Tibial nerve (tissue), 4 donors: ENCODE measurements around the gene GYG2. TPM values are rescaled to one million over a fixed set of nuclear protein-coding genes. Genes with fewer than 3 reads are reported as not detected.

ENCODE experiments used
- DNase-seq, 2 donors: peaks; one replicate each; pipeline ENCODE4 v3.0.0-alpha.2; 2019; ENCODE audit warnings: low spot score in 2 of 2
- H3K27ac ChIP-seq, 4 donors: fragments of 200-600 bp; sonication (generic) in 3 of 4; one replicate each; pipeline ENCODE4 v1.5.1; 2017 to 2019; ENCODE audit warnings: mild to moderate bottlenecking in 1 of 4
- H3K27me3 ChIP-seq, 2 donors: fragments of 200-600 bp; sonication (generic) in 1 of 2; one replicate each; pipeline versions ENCODE4 v1.5.1 to v1.6.0; 2017 to 2019
- H3K36me3 ChIP-seq, 3 donors: fragments of 200-600 bp; sonication (generic); one replicate each; pipeline ENCODE4 v1.5.1; 2018 to 2019
- H3K4me1 ChIP-seq, 4 donors: fragments of 200-600 bp; sonication (generic) in 3 of 4; one replicate each; pipeline ENCODE4 v1.5.1; 2017 to 2019
- H3K4me3 ChIP-seq, 4 donors: fragments of 200-600 bp; sonication (generic) in 3 of 4; one replicate each; pipeline ENCODE4 v1.5.1; 2017 to 2019; ENCODE audit warnings: mild to moderate bottlenecking in 1 of 4, moderate library complexity in 1 of 4
- H3K9me3 ChIP-seq, 4 donors: fragments of 200-600 bp; sonication (generic) in 3 of 4; one replicate each; pipeline ENCODE4 v1.5.1; 2017 to 2019
- EP300 ChIP-seq, 2 donors: sonication (generic); formaldehyde crosslinking; IDR thresholded peaks; one replicate each; pipeline ENCODE4 v1.6.1; 2017; ENCODE audit warnings: antibody characterized with exemption in 2 of 2, mild to moderate bottlenecking in 1 of 2
- POLR2A ChIP-seq, 2 donors: fragments of 450-650 bp; IDR thresholded peaks; one replicate each; pipeline ENCODE4 v1.6.1; 2017; ENCODE audit warnings: antibody characterized with exemption in 2 of 2, mild to moderate bottlenecking in 2 of 2, moderate library complexity in 2 of 2
- WGBS, 2 donors: methylation state at CpG; one replicate each; pipeline ENCODE4 v1.1.5; 2018; 5-methylcytosine and 5-hydroxymethylcytosine counted together
- total RNA-seq, 4 donors: library from RNA; depleted of rRNA; stranded (reverse); fragments of >200 nt; gene quantifications; one replicate each; pipeline ENCODE4 v1.1.0, GENCODE V29; 2016
- TF ChIP-seq, protein P1 (sequence below), 5 experiments: fragments of 200-600 bp in 3 of 5; fragments of 450-650 bp in 2 of 5; sonication (generic) in 3 of 5; IDR thresholded peaks; one replicate each; pipeline ENCODE4 v1.5.1; 2016 to 2019; ENCODE audit warnings: antibody characterized with exemption in 5 of 5, mild to moderate bottlenecking in 3 of 5, moderate library complexity in 2 of 5

GYG2 gene
- total RNA-seq, 4 donors from 2014 or later: 4.1 to 50.4 (median 22.3) TPM

DNA sequence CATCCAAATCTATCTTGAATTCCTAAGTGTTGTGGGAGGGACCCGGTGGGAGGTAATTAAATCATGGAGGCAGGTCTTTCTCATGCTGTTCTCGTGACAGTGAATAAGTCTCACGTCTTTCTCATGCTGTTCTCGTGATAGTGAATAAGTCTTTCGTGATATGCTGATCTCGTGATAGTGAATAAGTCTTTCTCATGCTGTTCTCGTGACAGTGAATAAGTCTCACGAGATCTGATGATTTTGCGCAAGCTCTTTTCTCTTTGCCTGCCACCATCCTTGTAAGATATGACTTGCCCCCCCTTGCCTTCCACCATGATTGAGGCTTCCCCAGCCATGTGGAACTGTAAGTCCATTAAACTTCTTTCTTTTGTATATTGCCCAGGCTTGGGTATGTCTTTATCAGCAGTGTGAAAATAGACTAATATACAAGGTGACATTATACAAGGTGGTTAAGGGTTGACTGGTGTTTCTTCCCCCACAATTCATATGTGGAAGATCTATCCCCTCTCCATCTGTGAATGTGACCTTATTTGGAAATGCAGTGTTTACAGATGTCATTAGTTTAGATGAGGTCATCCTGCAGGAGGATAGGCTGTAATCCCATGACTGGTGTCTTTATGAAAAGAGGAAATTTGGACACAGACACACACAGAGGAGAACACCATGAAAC lies 72.8 kb downstream of the GYG2 start:
- Histone ChIP-seq H3K27me3 (peaks cover 0 to 16% of the 10 kb centered on the region in 2 donors), H3K27ac (no peak overlapping the region), H3K36me3 (peaks cover 0 to 16% (median 0%) of the 10 kb centered on the region in 3 donors), H3K4me1 (no peaks in the 10 kb centered on the region), H3K9me3 (peaks cover 0 to 8% (median 2%) of the 10 kb centered on the region in 4 donors), H3K4me3 (no peak overlapping the region)
- WGBS, 2 donors: 83 to 89% methylated on average over 9 of the region's 9 CpGs
- no peak for DNase-seq
- TF ChIP-seq EP300 (IDR thresholded peaks at IDR 0.05): no peak
- TF ChIP-seq, protein P1, sequence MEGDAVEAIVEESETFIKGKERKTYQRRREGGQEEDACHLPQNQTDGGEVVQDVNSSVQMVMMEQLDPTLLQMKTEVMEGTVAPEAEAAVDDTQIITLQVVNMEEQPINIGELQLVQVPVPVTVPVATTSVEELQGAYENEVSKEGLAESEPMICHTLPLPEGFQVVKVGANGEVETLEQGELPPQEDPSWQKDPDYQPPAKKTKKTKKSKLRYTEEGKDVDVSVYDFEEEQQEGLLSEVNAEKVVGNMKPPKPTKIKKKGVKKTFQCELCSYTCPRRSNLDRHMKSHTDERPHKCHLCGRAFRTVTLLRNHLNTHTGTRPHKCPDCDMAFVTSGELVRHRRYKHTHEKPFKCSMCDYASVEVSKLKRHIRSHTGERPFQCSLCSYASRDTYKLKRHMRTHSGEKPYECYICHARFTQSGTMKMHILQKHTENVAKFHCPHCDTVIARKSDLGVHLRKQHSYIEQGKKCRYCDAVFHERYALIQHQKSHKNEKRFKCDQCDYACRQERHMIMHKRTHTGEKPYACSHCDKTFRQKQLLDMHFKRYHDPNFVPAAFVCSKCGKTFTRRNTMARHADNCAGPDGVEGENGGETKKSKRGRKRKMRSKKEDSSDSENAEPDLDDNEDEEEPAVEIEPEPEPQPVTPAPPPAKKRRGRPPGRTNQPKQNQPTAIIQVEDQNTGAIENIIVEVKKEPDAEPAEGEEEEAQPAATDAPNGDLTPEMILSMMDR (IDR thresholded peaks at IDR 0.05): no peak
- TF ChIP-seq POLR2A (IDR thresholded peaks at IDR 0.05): no peak

DNA sequence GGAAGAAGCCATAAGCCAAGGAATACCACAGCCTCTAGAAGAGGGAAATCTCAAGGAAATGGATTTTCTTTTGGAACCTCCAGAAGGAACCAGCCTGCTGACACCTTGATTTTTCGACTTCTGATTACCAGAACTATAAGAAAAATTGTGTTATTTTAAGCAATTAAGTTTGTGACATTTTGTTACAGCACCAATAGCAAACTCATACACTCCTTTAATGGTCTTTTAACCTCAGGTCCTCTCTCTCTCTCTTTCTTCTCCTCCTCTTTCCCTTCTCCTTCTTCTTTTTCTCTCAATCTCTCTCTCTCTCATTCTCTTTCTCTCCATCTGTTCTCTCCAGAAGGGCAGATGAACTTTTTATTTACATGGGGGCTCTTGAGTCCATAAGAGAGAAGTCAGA lies 74.1 kb downstream of the GYG2 start:
- no peak overlapping the region for H3K27ac ChIP-seq
- no peak for DNase-seq
- peaks cover 0 to 8% (median 2%) of the 10 kb centered on the region in 4 donors for H3K9me3 ChIP-seq
- no peak overlapping the region for H3K4me3 ChIP-seq
- WGBS, 2 donors: 95 to 100% methylated on average over 1 of the region's 1 CpG
- H3K36me3 ChIP-seq: peaks cover 0 to 29% (median 0%) of the 10 kb centered on the region in 3 donors
- TF ChIP-seq EP300 (IDR thresholded peaks at IDR 0.05) (no peak), POLR2A (IDR thresholded peaks at IDR 0.05) (no peak)
- TF ChIP-seq, protein P1 (IDR thresholded peaks at IDR 0.05): no peak
- H3K4me1 ChIP-seq: no peaks in the 10 kb centered on the region
- H3K27me3 ChIP-seq: peaks cover 0 to 11% of the 10 kb centered on the region in 2 donors

GRCh38 chrX:2903366-2903765 lies 74.6 kb downstream of the GYG2 start:
- no peak for DNase-seq
- H3K27me3 ChIP-seq: peaks cover 0 to 8% of the 10 kb centered on the region in 2 donors
- TF ChIP-seq, protein P1 (IDR thresholded peaks at IDR 0.05): no peak
- TF ChIP-seq EP300 (IDR thresholded peaks at IDR 0.05): no peak
- no peak for TF ChIP-seq POLR2A (IDR thresholded peaks at IDR 0.05)
- no peak overlapping the region for H3K27ac ChIP-seq
- H3K4me1 ChIP-seq: no peaks in the 10 kb centered on the region
- H3K9me3 ChIP-seq: peaks cover 0 to 8% (median 2%) of the 10 kb centered on the region in 4 donors
- peaks cover 0 to 31% (median 0%) of the 10 kb centered on the region in 3 donors for H3K36me3 ChIP-seq
- WGBS, 2 donors: 86 to 96% methylated on average over 2 of the region's 2 CpGs
- no peak overlapping the region for H3K4me3 ChIP-seq

GRCh38 chrX:2907295-2907694 lies 78.6 kb downstream of the GYG2 start:
- Histone ChIP-seq H3K9me3 (peaks cover 0 to 8% (median 2%) of the 10 kb centered on the region in 4 donors), H3K4me1 (no peaks in the 10 kb centered on the region), H3K27me3 (no peaks in the 10 kb centered on the region), H3K36me3 (peaks cover 0 to 40% (median 0%) of the 10 kb centered on the region in 3 donors), H3K27ac (no peak overlapping the region), H3K4me3 (no peak overlapping the region)
- TF ChIP-seq POLR2A (IDR thresholded peaks at IDR 0.05) (no peak), EP300 (IDR thresholded peaks at IDR 0.05) (no peak)
- TF ChIP-seq, protein P1 (IDR thresholded peaks at IDR 0.05): no peak
- 86 to 100% methylated on average over 1 to 27 of the region's 27 CpGs for WGBS, 2 donors
- DNase-seq: no peak

GRCh38 chrX:2908125-2908685 lies 79.5 kb downstream of the GYG2 start:
- no peak overlapping the region for H3K4me3 ChIP-seq
- H3K27ac ChIP-seq: no peak overlapping the region
- H3K9me3 ChIP-seq: peaks cover 0 to 4% (median 2%) of the 10 kb centered on the region in 4 donors
- WGBS, 2 donors: 50 to 100% methylated on average over 2 of the region's 2 CpGs
- no peaks in the 10 kb centered on the region for H3K4me1 ChIP-seq
- DNase-seq: no peak
- no peaks in the 10 kb centered on the region for H3K27me3 ChIP-seq
- TF ChIP-seq POLR2A (IDR thresholded peaks at IDR 0.05) (no peak), EP300 (IDR thresholded peaks at IDR 0.05) (no peak)
- TF ChIP-seq, protein P1 (IDR thresholded peaks at IDR 0.05): no peak
- peaks cover 0 to 40% (median 0%) of the 10 kb centered on the region in 3 donors for H3K36me3 ChIP-seq
